GM21723 (cell line): ENCODE results near the gene GLIS1.

ENCODE experiments used
- ATAC-seq: cut with Tn5 transposase; IDR thresholded peaks from one replicate; pipeline ENCODE4 v1.9.1; 2021; ENCODE audit warnings: mild to moderate bottlenecking, moderate library complexity; ENCODE audit not compliant: unreplicated experiment

Gene GLIS1

GRCh38 chr1:53541263-53541625, 197.7 kb downstream of the GLIS1 start:
- ATAC-seq, result no peak

- ATAC-seq, result no peak
Measured at GRCh38 chr1:53540604-53541262, 198.2 kb downstream of the GLIS1 start.

GRCh38 chr1:53539711-53540603, 199.0 kb downstream of the GLIS1 start:
- no peak for ATAC-seq

GRCh38 chr1:53539226-53539625, 199.7 kb downstream of the GLIS1 start:
- no peak for ATAC-seq

- ATAC-seq, result no peak
Measured at GRCh38 chr1:53536606-53537005, 202.4 kb downstream of the GLIS1 start.

- no peak for ATAC-seq
Measured at GRCh38 chr1:53535846-53536245, 203.1 kb downstream of the GLIS1 start.

- no peak for ATAC-seq
Measured at GRCh38 chr1:53535226-53535625, 203.7 kb downstream of the GLIS1 start.

GRCh38 chr1:53532912-53533311, 206.1 kb downstream of the GLIS1 start:
- no peak for ATAC-seq

- no peak for ATAC-seq
Measured at GRCh38 chr1:53532377-53532776, 206.6 kb downstream of the GLIS1 start.

- no peak for ATAC-seq
Measured at GRCh38 chr1:53530550-53530949, 208.4 kb downstream of the GLIS1 start.

GRCh38 chr1:53529555-53529954, 209.4 kb downstream of the GLIS1 start:
- no peak for ATAC-seq

- ATAC-seq, result no peak
Measured at GRCh38 chr1:53527368-53527767, 211.6 kb downstream of the GLIS1 start.

GRCh38 chr1:53526451-53527101, 212.4 kb downstream of the GLIS1 start:
- ATAC-seq, result no peak

- no peak for ATAC-seq
Measured at GRCh38 chr1:53525595-53525994, 213.4 kb downstream of the GLIS1 start.

GRCh38 chr1:53524428-53525375, 214.3 kb downstream of the GLIS1 start:
- no peak for ATAC-seq

- no peak for ATAC-seq
Measured at GRCh38 chr1:53521924-53522552, 216.9 kb downstream of the GLIS1 start.

GRCh38 chr1:53520481-53520880, 218.5 kb downstream of the GLIS1 start:
- ATAC-seq, result no peak

- ATAC-seq, result no peak
Measured at GRCh38 chr1:53519421-53519820, 219.5 kb downstream of the GLIS1 start.

GRCh38 chr1:53518775-53519174, 220.2 kb downstream of the GLIS1 start:
- ATAC-seq, result no peak

GRCh38 chr1:53517821-53518352, 221.1 kb downstream of the GLIS1 start:
- no peak for ATAC-seq
